ENCODE results near the gene SMARCD1. TPM values are rescaled to one million over a fixed set of nuclear protein-coding genes. Genes with fewer than 3 reads are reported as not detected.

Gene SMARCD1
- total and polyA plus RNA-seq, 4 donors: 4.6 to 24.4 (median 15.3) TPM

GRCh38 chr12:50062728-50063460 lies 22.2 kb upstream of the SMARCD1 start:
- Histone ChIP-seq H3K36me3 (ENCODE audit: control insufficient read depth in 4 of 4, insufficient read depth in 3 of 4, low read depth in 1 of 4, low read length in 3 of 4) (no peaks in the 10 kb centered on the region), H3K27ac (ENCODE audit: low read depth in 1 of 2, low read length in 2 of 2) (no peak overlapping the region), H3K9ac (ENCODE audit: low read depth in 1 of 2, low read length in 2 of 2) (no peak overlapping the region), H3K4me1 (ENCODE audit: control insufficient read depth in 4 of 4, insufficient read depth in 4 of 4, low read length in 3 of 4) (peaks cover 0 to 3% (median 2%) of the 10 kb centered on the region in 4 donors), H3K9me3 (ENCODE audit: control insufficient read depth in 4 of 4, low read length in 3 of 4) (no peaks in the 10 kb centered on the region), H3K27me3 (ENCODE audit: control insufficient read depth in 4 of 4, insufficient read depth in 4 of 4, low read length in 3 of 4) (peaks cover 0 to 2% (median 0%) of the 10 kb centered on the region in 4 donors), H3K4me3 (ENCODE audit: low read depth in 1 of 3, low read length in 3 of 3) (no peak overlapping the region)
- no peak for DNase-seq (ENCODE audit: low spot score)
- 80% methylated on average over 5 of the region's 5 CpGs for WGBS
- no peak for TF ChIP-seq NR2F2 (IDR thresholded peaks at IDR 0.05)
- TF ChIP-seq, protein P1, sequence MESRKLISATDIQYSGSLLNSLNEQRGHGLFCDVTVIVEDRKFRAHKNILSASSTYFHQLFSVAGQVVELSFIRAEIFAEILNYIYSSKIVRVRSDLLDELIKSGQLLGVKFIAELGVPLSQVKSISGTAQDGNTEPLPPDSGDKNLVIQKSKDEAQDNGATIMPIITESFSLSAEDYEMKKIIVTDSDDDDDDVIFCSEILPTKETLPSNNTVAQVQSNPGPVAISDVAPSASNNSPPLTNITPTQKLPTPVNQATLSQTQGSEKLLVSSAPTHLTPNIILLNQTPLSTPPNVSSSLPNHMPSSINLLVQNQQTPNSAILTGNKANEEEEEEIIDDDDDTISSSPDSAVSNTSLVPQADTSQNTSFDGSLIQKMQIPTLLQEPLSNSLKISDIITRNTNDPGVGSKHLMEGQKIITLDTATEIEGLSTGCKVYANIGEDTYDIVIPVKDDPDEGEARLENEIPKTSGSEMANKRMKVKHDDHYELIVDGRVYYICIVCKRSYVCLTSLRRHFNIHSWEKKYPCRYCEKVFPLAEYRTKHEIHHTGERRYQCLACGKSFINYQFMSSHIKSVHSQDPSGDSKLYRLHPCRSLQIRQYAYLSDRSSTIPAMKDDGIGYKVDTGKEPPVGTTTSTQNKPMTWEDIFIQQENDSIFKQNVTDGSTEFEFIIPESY (IDR thresholded peaks at IDR 0.05): no peak
- TF ChIP-seq YY1 (IDR thresholded peaks at IDR 0.05): no peak
- TF ChIP-seq FOXA2 (IDR thresholded peaks at IDR 0.05): no peak
- TF ChIP-seq SP1 (IDR thresholded peaks at IDR 0.05): no peak
- TF ChIP-seq GABPA (IDR thresholded peaks at IDR 0.05 in 1 of 2, conservative IDR thresholded peaks at IDR 0.05 in 1 of 2): no peak
- TF ChIP-seq, protein P2, sequence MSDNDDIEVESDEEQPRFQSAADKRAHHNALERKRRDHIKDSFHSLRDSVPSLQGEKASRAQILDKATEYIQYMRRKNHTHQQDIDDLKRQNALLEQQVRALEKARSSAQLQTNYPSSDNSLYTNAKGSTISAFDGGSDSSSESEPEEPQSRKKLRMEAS (IDR thresholded peaks at IDR 0.05): no peak
- TF ChIP-seq, protein P3, sequence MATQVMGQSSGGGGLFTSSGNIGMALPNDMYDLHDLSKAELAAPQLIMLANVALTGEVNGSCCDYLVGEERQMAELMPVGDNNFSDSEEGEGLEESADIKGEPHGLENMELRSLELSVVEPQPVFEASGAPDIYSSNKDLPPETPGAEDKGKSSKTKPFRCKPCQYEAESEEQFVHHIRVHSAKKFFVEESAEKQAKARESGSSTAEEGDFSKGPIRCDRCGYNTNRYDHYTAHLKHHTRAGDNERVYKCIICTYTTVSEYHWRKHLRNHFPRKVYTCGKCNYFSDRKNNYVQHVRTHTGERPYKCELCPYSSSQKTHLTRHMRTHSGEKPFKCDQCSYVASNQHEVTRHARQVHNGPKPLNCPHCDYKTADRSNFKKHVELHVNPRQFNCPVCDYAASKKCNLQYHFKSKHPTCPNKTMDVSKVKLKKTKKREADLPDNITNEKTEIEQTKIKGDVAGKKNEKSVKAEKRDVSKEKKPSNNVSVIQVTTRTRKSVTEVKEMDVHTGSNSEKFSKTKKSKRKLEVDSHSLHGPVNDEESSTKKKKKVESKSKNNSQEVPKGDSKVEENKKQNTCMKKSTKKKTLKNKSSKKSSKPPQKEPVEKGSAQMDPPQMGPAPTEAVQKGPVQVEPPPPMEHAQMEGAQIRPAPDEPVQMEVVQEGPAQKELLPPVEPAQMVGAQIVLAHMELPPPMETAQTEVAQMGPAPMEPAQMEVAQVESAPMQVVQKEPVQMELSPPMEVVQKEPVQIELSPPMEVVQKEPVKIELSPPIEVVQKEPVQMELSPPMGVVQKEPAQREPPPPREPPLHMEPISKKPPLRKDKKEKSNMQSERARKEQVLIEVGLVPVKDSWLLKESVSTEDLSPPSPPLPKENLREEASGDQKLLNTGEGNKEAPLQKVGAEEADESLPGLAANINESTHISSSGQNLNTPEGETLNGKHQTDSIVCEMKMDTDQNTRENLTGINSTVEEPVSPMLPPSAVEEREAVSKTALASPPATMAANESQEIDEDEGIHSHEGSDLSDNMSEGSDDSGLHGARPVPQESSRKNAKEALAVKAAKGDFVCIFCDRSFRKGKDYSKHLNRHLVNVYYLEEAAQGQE (IDR thresholded peaks at IDR 0.05): no peak
- no peak for TF ChIP-seq JUND (IDR thresholded peaks at IDR 0.05)
- no peak for TF ChIP-seq TAF1 (conservative IDR thresholded peaks at IDR 0.05)
- no peak for TF ChIP-seq RAD21 (IDR thresholded peaks at IDR 0.05)
- TF ChIP-seq, protein P4, sequence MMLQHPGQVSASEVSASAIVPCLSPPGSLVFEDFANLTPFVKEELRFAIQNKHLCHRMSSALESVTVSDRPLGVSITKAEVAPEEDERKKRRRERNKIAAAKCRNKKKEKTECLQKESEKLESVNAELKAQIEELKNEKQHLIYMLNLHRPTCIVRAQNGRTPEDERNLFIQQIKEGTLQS (IDR thresholded peaks at IDR 0.05): no peak
- TF ChIP-seq FOXA1 (IDR thresholded peaks at IDR 0.05): no peak
- no peak for TF ChIP-seq HNF4G (IDR thresholded peaks at IDR 0.05)
- no peak for TF ChIP-seq RXRA (IDR thresholded peaks at IDR 0.05)
- TF ChIP-seq EGR1 (IDR thresholded peaks at IDR 0.05; ENCODE audit: low read depth in 2 of 2): no peak

DNA sequence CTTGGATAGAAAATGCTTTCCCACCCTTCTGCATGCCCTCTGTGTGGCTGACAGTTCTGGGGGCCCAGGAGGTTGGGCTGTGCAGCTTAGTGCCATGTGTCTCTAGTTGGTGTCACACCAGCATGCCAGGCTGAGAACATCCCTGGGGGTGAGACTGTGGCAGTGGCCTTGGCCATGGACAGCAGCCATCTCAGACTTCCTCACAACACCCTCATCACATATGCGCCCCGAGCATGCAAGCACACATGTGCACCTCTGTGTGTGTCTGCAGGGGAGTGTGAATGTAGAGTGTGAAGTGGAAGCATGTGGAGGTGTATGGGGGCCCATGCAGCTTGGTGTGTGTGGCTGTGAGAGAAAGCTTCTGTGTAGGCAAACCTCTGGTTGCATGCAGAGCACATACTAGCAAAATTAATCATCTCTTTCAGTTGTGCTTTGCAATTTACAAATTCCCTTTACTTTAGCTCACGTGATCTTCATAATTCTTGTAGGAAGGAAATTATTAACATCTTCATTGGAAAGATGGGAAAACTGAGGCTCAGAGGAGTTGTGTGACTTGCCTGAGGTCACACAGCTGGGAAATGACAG lies 19.3 kb upstream of the SMARCD1 start:
- TF ChIP-seq EGR1 (IDR thresholded peaks at IDR 0.05; ENCODE audit: low read depth in 2 of 2): no peak
- TF ChIP-seq FOXA2 (IDR thresholded peaks at IDR 0.05): no peak
- TF ChIP-seq FOXA1 (IDR thresholded peaks at IDR 0.05): no peak
- TF ChIP-seq, protein P4 (IDR thresholded peaks at IDR 0.05): no peak
- no peak for TF ChIP-seq NR2F2 (IDR thresholded peaks at IDR 0.05)
- no peak for TF ChIP-seq SP1 (IDR thresholded peaks at IDR 0.05)
- WGBS: 84% methylated on average over 3 of the region's 3 CpGs
- H3K9ac ChIP-seq (ENCODE audit: low read depth in 1 of 2, low read length in 2 of 2): no peak overlapping the region
- peaks cover 0 to 6% (median 0%) of the 10 kb centered on the region in 4 donors for H3K4me1 ChIP-seq (ENCODE audit: control insufficient read depth in 4 of 4, insufficient read depth in 4 of 4, low read length in 3 of 4)
- H3K27ac ChIP-seq (ENCODE audit: low read depth in 1 of 2, low read length in 2 of 2): no peak overlapping the region
- DNase-seq (ENCODE audit: low spot score): no peak
- H3K4me3 ChIP-seq (ENCODE audit: low read depth in 1 of 3, low read length in 3 of 3): no peak overlapping the region
- H3K9me3 ChIP-seq (ENCODE audit: control insufficient read depth in 4 of 4, low read length in 3 of 4): no peaks in the 10 kb centered on the region
- no peaks in the 10 kb centered on the region for H3K36me3 ChIP-seq (ENCODE audit: control insufficient read depth in 4 of 4, insufficient read depth in 3 of 4, low read depth in 1 of 4, low read length in 3 of 4)
- H3K27me3 ChIP-seq (ENCODE audit: control insufficient read depth in 4 of 4, insufficient read depth in 4 of 4, low read length in 3 of 4): no peaks in the 10 kb centered on the region
